RKO (cell line): ENCODE measurements around the gene LCN10.

Source experiments
- DNase-seq: peaks from one replicate; pipeline ENCODE4 v3.0.0-alpha.2; 2016; ENCODE audit warnings: low spot score

The LCN10 gene

DNA sequence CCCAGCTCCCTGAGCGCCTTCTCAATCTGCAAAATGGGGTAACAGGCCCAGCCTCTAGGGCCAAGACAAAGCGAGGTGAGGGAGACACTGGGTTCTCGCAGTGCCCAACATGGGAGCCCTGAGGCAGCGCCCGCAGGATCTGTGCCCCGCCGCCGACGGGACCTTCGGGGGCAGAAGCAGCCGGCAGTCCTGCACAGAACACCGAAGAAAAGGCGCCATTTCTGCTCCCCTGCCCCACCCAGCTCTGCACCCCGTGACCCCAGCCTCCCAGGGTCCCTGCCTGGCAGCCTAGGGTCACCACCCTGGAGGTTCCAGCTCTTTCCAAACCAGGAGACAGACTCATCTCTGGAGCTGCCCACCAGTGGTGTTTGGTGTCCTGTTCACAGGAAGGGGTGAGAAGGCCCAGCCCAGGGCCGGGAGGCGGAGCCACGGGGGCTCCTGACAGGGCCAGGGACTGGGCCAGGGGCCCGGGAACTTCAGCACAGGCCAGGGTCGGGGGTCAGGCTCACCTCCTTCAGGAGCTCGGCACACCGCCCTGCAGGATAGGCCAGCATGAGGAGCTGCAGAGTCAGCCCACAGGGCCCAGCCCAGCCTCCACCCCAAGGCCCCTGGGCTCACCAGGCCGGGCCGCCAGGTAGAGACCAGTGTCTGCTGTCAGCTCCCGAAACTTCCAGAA lies 12.0 kb upstream of the LCN10 start:
- no peak for DNase-seq

DNA sequence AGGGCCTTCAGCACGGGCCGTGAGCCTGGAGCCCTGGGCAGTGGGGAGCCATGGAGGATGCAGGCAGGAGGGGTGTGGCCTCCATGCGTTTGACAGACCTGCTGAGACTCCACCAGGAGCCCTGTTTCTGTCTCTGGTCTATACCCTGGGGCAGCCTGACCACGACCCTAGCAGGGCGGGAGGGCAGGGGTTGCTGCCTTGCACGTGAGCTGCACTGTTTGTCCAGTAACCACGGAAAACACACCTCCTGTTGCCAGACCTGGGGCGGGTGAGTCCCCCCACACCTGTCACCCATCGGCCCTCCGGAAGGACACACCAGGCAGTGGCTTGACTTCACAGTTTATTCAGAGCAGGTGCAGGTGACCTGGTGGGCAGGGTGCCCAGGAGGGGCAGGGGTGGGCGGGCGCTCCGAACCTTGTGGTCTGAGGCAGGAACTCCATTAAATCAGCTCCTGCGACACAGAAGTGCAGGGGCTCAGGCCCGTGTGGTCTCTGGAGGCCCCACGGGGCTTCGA lies 11.4 kb upstream of the LCN10 start:
- DNase-seq: no peak

DNA sequence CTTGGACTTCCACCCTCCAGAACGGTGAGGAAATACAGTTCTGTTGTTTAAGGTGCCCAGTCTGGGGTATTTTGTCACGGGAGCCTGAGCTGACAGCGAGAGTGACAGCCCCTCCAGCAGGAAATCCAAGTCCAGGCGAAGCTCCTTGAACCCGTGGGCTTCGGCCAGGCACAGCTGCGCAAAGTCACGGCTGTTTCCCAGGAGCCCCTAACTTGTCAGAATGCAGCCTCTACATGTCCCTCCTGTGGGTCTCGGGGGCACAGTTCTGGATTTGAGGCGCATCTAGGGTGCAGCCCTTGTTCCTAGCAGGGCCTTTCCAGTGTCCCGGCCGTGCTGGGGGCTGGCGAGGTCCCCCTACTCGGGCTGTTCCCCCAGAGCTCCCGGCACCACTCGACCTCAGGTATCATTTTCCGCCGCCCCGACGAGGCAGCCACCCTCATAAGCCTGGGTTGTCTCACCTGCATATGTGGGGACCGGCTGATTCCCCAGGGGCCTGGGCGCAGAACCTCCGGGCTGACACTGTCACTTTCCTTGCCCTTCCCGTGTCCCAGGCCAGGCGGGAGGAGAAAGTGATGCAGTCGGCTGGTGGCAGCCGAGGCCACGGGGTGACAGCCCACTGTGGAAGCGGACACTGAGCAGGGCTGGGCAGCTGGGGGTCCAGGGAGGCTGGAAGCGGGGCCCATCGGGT lies 10.8 kb upstream of the LCN10 start:
- DNase-seq: no peak

DNA sequence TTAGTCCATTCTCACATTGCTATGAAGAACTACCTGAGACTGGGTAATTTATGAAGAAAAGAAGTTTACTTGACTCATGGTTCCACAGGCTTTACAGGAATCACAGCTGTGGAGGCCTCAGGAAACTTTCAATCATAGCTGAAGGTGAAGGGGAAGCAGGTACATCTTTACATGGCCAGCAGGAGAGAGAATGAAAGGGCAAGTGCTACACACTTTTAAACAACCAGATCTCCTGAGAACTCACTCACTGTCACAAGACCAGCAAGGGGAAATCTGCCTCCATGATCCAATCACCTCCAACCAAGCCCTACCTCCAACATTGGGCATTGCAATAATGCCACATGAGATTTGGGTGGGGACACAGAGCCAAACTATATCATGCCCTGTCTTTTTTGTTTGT lies 9.1 kb upstream of the LCN10 start:
- no peak for DNase-seq

DNA sequence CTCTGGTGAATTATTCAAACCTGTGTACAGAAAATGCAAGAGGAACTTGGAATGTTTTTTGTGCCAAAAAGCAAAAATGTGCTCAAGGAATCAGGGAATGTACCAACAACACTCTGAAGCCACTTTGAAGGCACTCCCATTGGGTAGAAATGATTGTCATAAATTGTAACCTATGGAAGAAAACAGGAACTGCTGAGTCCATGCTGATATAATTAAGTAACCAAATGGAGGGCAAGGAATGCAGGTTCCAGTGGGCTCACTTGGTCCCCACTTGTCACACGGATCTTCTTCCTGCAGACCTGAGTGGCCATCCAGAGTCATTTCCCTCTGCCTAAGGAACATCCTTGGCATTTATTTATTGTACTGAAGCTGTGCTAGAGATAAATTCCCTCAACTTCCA lies 8.5 kb upstream of the LCN10 start:
- DNase-seq: no peak

DNA sequence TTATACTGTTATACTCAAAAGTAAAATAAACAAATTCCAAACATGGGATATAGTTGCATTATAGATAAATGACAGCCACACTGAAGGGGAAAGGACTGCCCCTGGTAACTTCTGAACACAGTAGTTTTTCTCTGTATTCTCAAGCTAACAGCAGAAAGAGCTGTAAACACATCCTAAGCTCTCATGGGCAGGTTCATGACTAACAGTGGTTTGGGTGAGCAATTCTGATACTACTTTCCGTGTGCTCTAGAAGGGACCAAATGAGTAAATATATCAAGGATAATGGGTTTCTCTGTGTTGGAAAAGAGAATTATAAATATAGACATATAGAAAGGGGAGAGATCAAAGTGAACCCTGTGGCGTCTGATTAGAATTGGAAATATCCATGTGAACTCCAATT lies 7.8 kb upstream of the LCN10 start:
- peak; percentile 59 for DNase-seq

DNA sequence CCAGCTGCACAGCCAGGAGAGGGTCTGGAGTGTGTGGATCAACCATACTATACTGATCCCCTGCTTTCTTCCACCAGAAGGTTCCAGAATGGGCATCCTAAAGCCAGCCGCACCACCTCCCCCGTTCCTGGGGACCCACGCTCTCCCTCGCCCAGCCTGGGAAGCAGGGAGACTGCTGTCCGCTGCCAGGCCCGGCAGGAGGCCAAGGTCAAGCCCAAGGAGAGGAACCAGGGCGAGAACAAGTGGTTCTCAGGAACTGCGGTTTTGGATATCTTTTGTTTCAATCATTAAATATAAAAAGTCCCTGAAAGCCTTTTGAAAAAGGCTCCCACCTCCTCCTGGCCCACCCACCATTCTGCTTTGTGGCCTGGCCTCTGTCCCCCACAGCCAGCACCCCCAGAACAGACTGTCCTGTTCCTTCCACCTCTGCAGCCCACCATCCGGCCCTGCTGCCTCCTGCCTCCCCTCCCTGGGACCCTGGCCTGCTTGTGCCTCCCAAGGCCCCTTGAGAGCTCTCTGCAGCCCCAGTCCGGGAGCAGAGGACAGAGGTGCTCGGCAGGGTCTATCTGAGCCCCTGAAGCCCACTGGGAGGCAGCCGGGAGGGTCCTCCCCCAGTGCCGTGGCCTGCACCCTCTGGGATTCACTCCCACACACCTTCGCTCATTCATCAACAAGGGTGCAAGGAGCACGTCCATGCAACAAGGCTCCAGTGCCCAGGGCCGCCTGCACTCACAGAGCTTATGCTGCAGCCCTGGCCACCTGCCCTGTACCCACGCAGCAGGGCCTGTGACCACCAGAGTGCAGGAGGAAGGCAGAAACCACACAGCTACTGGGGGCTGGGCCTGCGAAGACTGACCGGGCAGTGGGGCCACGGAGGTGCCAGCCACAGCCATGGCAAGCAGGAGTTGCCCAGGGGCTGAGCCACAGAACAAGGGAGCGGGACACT lies 6.2 kb upstream of the LCN10 start:
- DNase-seq: no peak

DNA sequence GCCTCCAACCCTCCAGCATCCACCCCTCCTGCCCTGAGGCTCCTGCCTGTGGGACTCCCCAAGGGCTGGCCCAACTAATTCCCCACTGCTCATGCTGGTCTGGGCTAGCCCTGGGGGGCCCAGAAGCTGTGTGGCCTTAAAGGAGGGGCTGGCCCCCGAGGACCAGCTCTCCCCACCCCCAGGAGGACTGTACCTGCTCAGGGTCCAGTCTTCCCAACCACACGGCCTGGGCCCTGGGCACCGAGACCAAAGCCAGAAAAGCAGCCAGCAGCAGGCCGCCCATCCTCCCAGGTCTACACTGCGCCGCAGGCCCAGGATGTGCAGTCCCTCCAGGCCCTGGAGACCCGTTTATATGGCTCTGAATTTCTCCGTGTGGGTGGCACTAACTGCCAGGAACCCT lies 5.5 kb upstream of the LCN10 start, which contains the start of gene LCN6:
Gene LCN6, minus strand, starts transcription at position 325 of the 400 bp plus-strand sequence. Its CDS starts 42 bp downstream, at position 283.
- no peak for DNase-seq

DNA sequence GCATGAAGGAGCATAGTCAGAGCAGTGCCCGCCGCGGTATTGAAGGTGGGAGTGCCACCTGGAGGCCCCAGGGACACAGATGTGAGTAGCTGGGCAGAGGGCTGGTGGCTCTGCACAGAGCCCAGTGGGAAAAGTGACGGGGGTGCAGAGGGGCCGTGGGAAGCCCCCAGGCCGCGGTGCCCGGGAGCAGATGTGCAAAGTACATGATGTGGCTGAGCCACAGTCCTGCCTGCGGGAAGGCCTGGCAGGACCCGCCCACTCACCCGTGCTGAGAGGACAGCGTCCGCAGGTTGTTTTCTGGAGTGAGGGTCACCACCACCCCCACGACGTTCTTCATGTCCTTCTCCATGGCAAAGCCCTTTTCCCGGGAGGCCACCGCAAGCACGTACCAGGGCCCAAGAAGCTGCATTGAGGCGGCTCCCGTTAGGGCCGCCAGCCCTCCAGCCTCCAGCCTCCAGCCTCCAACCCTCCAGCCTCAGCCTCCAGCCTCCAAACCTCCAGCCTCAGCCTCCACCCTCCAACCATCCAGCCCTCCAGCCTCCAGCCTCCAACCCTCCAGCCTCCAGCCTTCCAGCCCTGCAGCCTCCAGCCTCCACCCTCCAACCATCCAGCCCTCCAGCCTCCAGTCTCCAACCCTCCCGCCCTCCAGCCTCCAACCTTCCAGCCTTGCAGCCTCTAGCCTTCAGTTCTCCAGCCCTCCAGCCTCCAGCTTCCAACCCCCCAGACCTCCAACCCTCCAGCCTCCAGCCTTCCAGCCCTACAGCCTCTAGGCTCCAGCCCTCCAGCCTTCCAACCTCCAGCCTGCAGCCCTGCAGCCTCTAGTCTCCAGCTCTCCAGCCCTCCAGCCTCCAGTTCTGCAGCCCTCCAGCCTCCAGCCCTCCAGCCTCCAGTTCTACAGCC lies 4.7 kb upstream of the LCN10 start:
- DNase-seq: no peak

DNA sequence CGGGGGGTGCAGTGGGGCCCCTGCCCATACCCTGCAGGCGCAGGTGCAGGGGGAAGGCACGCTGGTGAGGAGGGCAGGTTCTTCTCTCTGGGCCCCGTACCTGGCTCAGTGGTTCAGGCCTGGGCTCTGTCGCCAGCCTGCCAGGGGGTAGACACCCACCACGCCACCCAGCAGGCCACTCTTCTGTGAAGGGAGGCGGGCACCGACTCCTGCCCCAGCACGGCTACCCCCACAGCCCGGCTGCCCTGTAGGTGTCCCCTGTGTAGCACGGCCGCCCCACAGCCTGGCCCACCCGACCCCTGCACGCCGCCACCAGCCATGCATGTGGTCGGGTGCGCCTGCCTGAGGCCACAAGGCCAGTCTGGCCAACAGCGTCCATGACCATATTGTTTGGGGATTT lies 3.9 kb upstream of the LCN10 start:
- no peak for DNase-seq

DNA sequence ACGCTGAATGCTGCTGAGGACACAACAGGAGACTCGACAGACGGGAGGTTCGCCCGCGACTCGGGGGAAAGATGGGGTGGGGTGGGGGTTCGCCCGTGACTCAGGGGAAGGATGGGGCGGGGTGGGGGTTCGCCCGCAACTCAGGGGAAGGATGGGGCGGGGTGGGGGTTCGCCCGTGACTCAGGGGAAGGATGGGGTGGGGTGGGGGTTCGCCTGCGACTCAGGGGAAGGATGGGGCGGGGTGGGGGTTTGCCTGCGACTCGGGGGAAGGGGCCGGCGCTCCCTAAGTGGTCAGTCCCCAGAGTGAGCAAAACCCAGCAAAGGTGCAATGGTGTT lies 3.4 kb upstream of the LCN10 start:
- no peak for DNase-seq

DNA sequence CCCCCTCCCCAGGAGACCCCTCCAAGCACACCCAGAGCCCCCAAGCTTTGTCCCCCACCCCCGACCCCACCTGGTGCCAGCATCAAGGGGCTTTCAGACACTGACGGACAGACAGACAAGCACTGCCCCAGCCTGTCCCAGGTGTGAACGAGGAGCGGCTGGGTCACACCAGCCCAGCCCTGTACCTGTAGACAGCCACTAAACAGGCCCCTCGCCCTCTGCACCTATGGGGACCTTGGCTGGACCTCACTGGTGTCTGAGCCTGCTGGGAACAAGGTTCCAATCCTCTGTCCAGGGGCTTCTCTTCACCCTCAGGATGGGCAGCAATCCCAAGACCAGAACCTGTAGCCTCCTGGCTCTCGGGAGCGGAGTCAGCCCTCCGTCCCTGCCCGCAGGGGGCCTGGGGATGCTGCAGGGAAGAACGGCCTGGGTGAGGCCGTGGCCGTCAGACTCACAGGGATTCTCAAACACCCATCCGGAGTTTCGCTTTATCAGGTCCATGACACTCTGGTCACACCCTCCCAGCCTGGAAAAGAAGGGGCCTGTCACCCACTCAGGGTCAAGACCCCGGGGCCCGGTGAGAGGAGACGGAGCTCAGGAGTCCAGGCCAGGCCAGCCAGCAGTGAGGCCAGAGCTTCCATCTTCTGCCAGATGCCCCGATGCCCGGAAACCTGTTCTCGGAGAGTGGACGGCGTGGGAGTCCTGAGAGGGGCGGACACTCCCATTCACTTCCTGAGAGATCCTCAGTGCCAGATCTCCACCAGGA lies 2.8 kb upstream of the LCN10 start:
- no peak for DNase-seq

DNA sequence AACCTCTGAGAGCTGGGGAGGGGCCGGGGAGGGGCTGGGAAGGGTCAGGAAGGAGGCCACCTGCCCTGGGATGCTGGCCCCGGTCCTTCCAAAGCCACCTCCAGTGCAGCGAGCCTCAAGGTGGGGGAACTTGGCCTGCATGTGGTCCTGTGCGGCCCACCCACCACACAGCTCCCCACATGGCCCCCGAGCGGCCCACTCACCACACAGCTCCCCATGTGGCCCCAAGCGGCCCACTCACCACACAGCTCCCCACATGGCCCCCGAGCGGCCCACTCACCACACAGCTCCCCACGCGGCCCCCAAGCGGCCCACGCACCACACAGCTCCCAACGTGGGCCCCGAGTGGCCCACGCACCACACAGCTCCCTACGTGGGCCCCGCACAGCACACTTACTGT lies 2.0 kb upstream of the LCN10 start:
- DNase-seq: no peak

DNA sequence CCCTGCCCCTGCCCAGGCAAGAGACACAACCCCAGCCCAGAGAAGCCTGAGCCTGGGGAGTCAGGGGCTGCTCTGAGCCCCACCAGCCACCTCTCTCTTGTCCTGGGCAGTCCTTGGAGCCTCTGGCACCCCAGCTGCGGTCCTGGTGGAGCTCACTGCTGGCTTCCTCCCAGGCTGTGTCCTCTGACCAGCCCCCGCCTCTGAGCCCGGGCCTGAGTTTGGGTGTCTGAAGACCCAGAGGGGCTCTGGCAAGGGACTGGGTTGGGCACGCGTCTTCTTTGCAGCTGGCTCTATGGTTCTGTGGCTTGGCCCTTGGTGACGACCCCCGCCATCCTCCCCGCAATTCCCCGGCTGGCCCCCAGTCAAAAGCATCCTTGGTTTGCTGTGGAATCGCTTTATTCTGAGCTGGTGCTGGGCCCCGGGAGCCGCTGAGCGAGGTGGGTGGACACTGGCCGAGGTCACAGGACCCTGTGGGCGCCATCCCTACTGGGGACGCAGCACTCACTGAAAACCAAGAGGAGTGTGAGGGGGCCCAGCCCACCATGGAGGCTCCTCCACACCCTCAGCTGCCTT lies 985 bp upstream of the LCN10 start:
- no peak for DNase-seq

DNA sequence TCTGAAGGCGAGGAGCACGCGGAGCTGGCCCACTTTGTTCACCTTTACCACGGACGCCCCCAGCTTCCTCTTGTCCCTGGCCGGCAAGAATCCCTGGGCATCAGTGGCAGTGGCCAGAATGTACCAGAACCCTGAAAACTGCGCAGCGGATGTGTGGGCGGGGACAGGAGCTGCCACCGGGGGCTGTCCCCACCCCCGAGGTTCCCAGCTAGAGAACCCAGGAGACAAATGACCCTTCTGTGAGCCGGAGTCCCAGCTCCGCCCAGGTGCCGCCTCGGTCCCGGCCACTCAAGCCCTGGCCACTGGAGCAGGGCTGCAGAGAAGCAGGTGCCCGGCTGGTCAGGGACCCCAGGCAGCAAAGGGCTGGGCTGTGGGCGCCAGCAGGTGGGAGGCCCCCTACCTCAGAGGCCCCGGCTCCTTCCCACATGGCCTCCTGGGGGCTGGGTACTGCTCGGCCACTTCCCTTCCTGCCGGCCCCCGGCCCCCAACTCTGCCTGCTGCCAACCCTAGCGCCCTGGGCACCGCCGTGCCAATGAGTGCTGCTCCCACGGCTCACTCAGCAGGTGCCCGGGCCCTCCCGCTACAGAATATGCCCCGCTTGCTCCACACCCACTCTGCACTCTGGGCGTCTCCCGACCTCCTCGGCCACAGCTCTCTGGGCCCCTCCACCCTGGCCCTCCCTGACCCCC lies 713 bp downstream of the LCN10 start:
- DNase-seq: no peak

DNA sequence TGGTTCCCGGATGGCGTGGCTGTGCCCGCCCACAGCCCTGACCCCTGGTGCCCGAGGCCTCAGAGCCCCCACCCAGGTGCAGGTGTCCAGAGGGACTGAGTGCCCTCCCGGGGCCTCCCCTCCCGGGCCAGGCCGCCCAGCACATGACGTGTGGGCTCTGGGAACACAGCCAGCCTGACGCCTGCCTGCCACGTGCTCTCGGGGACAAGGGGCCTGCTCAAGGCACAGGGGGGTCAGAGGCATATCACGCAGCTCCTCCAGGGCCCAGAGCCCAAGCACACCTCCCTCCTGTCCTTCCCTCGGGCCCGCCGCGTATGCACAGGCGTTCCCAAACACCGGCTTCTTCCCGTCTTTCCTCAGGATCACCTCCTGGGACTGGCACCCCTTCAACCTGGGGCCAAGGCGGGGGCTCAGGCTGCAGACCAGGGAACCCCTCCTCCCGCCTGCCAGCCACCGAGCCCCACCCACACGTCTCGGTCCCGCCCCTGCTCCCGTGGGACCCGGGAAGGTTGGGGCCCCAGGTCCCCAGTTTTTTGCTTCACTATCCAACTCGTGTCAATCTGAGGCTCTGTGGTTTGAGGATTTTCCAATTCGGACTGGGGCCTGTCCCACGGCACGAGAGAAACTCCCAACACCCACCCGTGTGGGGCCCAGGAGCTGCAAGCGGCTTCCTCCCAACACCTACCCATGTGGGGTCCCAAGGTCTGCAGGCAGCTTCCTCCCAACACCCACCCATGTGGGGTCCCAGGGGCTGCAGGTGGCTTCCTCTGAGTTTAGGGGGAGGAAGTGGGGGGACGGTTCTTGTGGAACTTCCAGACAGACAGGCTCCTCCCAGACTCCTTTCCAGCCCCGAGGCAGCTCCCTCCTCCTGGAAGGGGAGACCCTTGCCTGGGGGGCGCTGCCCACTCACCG lies 1.5 kb downstream of the LCN10 start:
- no peak for DNase-seq

DNA sequence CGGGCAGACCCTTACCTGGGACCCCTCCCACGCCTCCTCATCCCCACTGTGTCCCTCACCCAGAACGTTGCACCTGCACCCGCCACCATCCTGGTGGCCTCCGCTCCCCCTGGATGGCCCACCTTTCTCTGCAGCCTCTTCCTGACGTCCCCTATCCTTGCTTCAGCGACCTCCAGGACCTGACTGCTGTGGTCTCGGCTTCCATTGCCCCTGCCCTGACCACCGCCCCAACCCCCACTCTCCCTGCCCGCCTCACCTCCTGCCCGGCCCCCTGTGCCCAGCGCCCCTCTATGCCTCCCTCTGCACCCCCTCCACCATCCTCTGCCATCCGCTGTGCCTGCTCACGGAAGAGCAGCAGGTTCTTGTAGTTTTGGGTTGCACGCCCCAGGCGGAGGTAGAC lies 2.2 kb downstream of the LCN10 start:
- DNase-seq: no peak

DNA sequence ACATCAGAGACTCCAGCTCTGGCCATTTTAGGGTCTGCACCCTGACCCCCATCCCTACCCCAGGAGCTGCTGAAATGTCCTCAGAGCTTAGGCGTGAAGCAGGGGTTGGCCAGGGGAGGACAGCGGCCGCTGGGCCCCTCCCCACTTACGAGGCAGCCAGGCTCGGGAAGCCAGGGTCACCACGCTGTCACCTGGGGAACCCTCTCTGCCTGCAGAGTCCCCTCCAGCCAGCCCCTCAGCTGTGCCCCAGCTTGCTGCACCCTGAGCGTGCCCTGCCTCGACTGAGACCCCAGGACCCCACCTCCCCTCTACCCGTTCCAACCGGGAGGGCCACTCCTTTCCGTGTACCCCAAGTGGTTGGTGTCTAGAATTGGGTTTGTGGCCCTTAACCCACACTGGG lies 2.7 kb downstream of the LCN10 start:
- no peak for DNase-seq

DNA sequence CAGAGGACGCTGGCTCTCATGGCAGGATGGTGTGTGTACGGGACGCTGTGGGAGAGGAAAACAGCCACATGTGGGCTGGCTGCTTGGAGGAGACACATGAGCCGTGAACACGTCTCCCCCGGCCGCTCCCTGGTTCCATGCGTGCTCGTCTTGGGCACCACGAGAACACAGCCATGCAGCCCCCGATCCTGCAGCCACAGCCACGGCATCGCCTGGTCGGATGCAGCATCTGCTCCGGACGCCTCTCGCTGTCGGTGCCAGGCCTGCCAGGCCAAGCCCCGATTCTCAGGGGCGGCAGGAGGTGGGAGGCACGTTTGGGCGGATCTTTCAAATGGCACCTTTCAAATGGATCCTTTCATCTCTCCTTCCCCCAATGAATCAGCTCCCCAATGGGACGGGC lies 3.2 kb downstream of the LCN10 start:
- DNase-seq: no peak
